ENCODE data around the gene CCDC183.

CCDC183 gene

GRCh38 chr9:136757751-136758140 is 38.4 kb upstream of the CCDC183 start:
- Histone ChIP-seq H3K36me3 (ENCODE audit: insufficient read depth, low read length) (no peaks in the 10 kb centered on the region), H3K9me3 (ENCODE audit: insufficient read depth, low read depth, low read length) (no peaks in the 10 kb centered on the region), H3K9me2 (replicated peaks; ENCODE audit: low read depth, low read length) (no peaks in the 10 kb centered on the region), H3K79me2 (ENCODE audit: insufficient read depth, low read length) (no peaks in the 10 kb centered on the region), H3K4me3 (ENCODE audit: low read length, poor library complexity, severe bottlenecking) (no peak overlapping the region), H2AFZ (ENCODE audit: low read length) (no peak overlapping the region), H3K27me3 (ENCODE audit: insufficient read depth, low read length, poor library complexity, severe bottlenecking) (no peaks in the 10 kb centered on the region), H3K4me2 (ENCODE audit: low read depth, low read length, poor library complexity, severe bottlenecking) (no peak overlapping the region), H3K9ac (ENCODE audit: low read depth, low read length, poor library complexity, severe bottlenecking) (no peak overlapping the region), H3F3A (ENCODE audit: low read depth) (no peaks in the 10 kb centered on the region), H3K4me1 (ENCODE audit: insufficient read depth, low read length, poor library complexity, severe bottlenecking) (no peaks in the 10 kb centered on the region), H4K20me1 (ENCODE audit: insufficient read depth, low read length, poor library complexity, severe bottlenecking) (no peaks in the 10 kb centered on the region)
- no peak for TF ChIP-seq CTCF (conservative IDR thresholded peaks at IDR 0.05; ENCODE audit: low read length)
- TF ChIP-seq EZH2phosphoT487 (IDR thresholded peaks at IDR 0.05; ENCODE audit: borderline replicate concordance), result no peak

GRCh38 chr9:136759001-136759400 is 37.1 kb upstream of the CCDC183 start:
- Histone ChIP-seq H3K27me3 (ENCODE audit: insufficient read depth, low read length, poor library complexity, severe bottlenecking) (no peaks in the 10 kb centered on the region), H3K4me3 (ENCODE audit: low read length, poor library complexity, severe bottlenecking) (no peak overlapping the region), H3K79me2 (ENCODE audit: insufficient read depth, low read length) (no peaks in the 10 kb centered on the region), H4K20me1 (ENCODE audit: insufficient read depth, low read length, poor library complexity, severe bottlenecking) (no peaks in the 10 kb centered on the region), H3K4me1 (ENCODE audit: insufficient read depth, low read length, poor library complexity, severe bottlenecking) (no peaks in the 10 kb centered on the region), H2AFZ (ENCODE audit: low read length) (no peak overlapping the region), H3K4me2 (ENCODE audit: low read depth, low read length, poor library complexity, severe bottlenecking) (no peak overlapping the region), H3K9me3 (ENCODE audit: insufficient read depth, low read depth, low read length) (no peaks in the 10 kb centered on the region), H3K9me2 (replicated peaks; ENCODE audit: low read depth, low read length) (no peaks in the 10 kb centered on the region), H3K36me3 (ENCODE audit: insufficient read depth, low read length) (no peaks in the 10 kb centered on the region), H3K9ac (ENCODE audit: low read depth, low read length, poor library complexity, severe bottlenecking) (no peak overlapping the region), H3F3A (ENCODE audit: low read depth) (no peaks in the 10 kb centered on the region)
- TF ChIP-seq CTCF (conservative IDR thresholded peaks at IDR 0.05; ENCODE audit: low read length) (no peak), EZH2phosphoT487 (IDR thresholded peaks at IDR 0.05; ENCODE audit: borderline replicate concordance) (no peak)

GRCh38 chr9:136759436-136760325 is 36.5 kb upstream of the CCDC183 start:
- no peaks in the 10 kb centered on the region for H4K20me1 ChIP-seq (ENCODE audit: insufficient read depth, low read length, poor library complexity, severe bottlenecking)
- H3K4me1 ChIP-seq (ENCODE audit: insufficient read depth, low read length, poor library complexity, severe bottlenecking), result no peaks in the 10 kb centered on the region
- H3K27me3 ChIP-seq (ENCODE audit: insufficient read depth, low read length, poor library complexity, severe bottlenecking), result no peaks in the 10 kb centered on the region
- no peak for TF ChIP-seq EZH2phosphoT487 (IDR thresholded peaks at IDR 0.05; ENCODE audit: borderline replicate concordance)
- no peak for TF ChIP-seq CTCF (conservative IDR thresholded peaks at IDR 0.05; ENCODE audit: low read length)
- H3K79me2 ChIP-seq (ENCODE audit: insufficient read depth, low read length), result no peaks in the 10 kb centered on the region
- no peak overlapping the region for H3K4me2 ChIP-seq (ENCODE audit: low read depth, low read length, poor library complexity, severe bottlenecking)
- H3K9me3 ChIP-seq (ENCODE audit: insufficient read depth, low read depth, low read length), result no peaks in the 10 kb centered on the region
- no peaks in the 10 kb centered on the region for H3K36me3 ChIP-seq (ENCODE audit: insufficient read depth, low read length)
- no peak overlapping the region for H3K4me3 ChIP-seq (ENCODE audit: low read length, poor library complexity, severe bottlenecking)
- H3K9me2 ChIP-seq (replicated peaks; ENCODE audit: low read depth, low read length), result no peaks in the 10 kb centered on the region
- H3F3A ChIP-seq (ENCODE audit: low read depth), result no peaks in the 10 kb centered on the region
- H2AFZ ChIP-seq (ENCODE audit: low read length), result no peak overlapping the region
- H3K9ac ChIP-seq (ENCODE audit: low read depth, low read length, poor library complexity, severe bottlenecking), result no peak overlapping the region
